IMR-90 (cell line): ENCODE measurements around the gene HEYL. TPM values are rescaled to one million over a fixed set of nuclear protein-coding genes. Genes with fewer than 3 reads are reported as not detected.

Experiments
- ATAC-seq: fragments of 200-7000 bp; cut with Tn5 transposase; 2 replicates; pipeline ENCODE4 v1.9.1; 2020; ENCODE audit warnings: low read depth, mild to moderate bottlenecking, moderate library complexity
- BruUV-seq: library from RNA; stranded (reverse); fragments of 400-500 nt; replicated peaks from 2 replicates; lab custom pipeline; 2021; lab: Mats Ljungman, UMichigan
- CTCF ChIA-PET: fragments of 300-600 bp; formaldehyde crosslinking; extraction: SDS; loops from one replicate; lab custom pipeline; 2021; ENCODE audit warnings: antibody characterized with exemption; lab: Yijun Ruan, JAX
- POLR2A ChIA-PET: fragments of 300-600 bp; sonication (Branson Sonifier 250); formaldehyde crosslinking; loops from one replicate; lab custom pipeline; 2022; ENCODE audit warnings: antibody characterized with exemption; ENCODE audit not compliant: unreplicated experiment; lab: Charles Lee
- DNase-seq: peaks from one replicate; pipeline ENCODE4 v3.0.0; 2013
- H2AFZ ChIP-seq: replicated peaks from 2 replicates; pipeline ENCODE3; 2013; ENCODE audit warnings: low read length, mild to moderate bottlenecking; ENCODE audit not compliant: poor library complexity
- H2AK5ac ChIP-seq: 2 replicates; pipeline ENCODE4 v1.6.1; 2013; ENCODE audit warnings: low read depth, low read length, inconsistent platforms
- H2AK9ac ChIP-seq: replicated peaks from 2 replicates; pipeline ENCODE3; 2013; ENCODE audit warnings: mild to moderate bottlenecking, low read depth, low read length, moderate library complexity; ENCODE audit not compliant: poor library complexity
- H2BK120ac ChIP-seq: 2 replicates; pipeline ENCODE4 v1.6.1; 2013; ENCODE audit warnings: low read depth, low read length, inconsistent platforms
- H2BK15ac ChIP-seq: 3 replicates; pipeline ENCODE4 v1.6.1; 2013; ENCODE audit warnings: low read depth, low read length, inconsistent platforms
- H2BK20ac ChIP-seq: 2 replicates; pipeline ENCODE4 v1.6.1; 2013; ENCODE audit warnings: low read depth, mild to moderate bottlenecking, inconsistent platforms, low read length, moderate library complexity
- H2BK5ac ChIP-seq: 2 replicates; pipeline ENCODE4 v1.6.1; 2013; ENCODE audit warnings: mild to moderate bottlenecking, low read depth, low read length, inconsistent platforms; ENCODE audit not compliant: poor library complexity, severe bottlenecking
- H3K14ac ChIP-seq: replicated peaks from 2 replicates; pipeline ENCODE4 v1.6.1; 2013; ENCODE audit warnings: low read depth, low read length, inconsistent platforms
- H3K18ac ChIP-seq: 2 replicates; pipeline ENCODE4 v1.6.1; 2013; ENCODE audit warnings: low read depth, low read length, control low read depth
- H3K23ac ChIP-seq: 2 replicates; pipeline ENCODE4 v1.6.1; 2013; ENCODE audit warnings: low read depth, low read length, inconsistent platforms
- H3K27ac ChIP-seq: 2 replicates; pipeline ENCODE4 v1.5.1; 2013; ENCODE audit warnings: mild to moderate bottlenecking, control low read depth, low read length; ENCODE audit not compliant: insufficient read depth
- H3K27me3 ChIP-seq: 2 replicates; pipeline ENCODE4 v1.6.1; 2013; ENCODE audit warnings: low read length; ENCODE audit not compliant: control insufficient read depth, insufficient read depth
- H3K36me3 ChIP-seq: 2 replicates; pipeline ENCODE4 v1.6.1; 2013; ENCODE audit warnings: low read length, mixed read lengths; ENCODE audit not compliant: control insufficient read depth, insufficient read depth
- H3K4ac ChIP-seq: 2 replicates; pipeline ENCODE4 v1.6.1; 2013; ENCODE audit warnings: low read depth, low read length, inconsistent platforms
- H3K4me1 ChIP-seq: 2 replicates; pipeline ENCODE4 v1.6.1; 2013; ENCODE audit warnings: low read length, mixed read lengths; ENCODE audit not compliant: control insufficient read depth, insufficient read depth
- H3K4me2 ChIP-seq: 2 replicates; pipeline ENCODE4 v1.6.1; 2013; ENCODE audit warnings: low read depth, mild to moderate bottlenecking, control low read depth, low read length, moderate library complexity
- H3K4me3 ChIP-seq: 2 replicates; pipeline ENCODE4 v1.5.1; 2013; ENCODE audit warnings: low read depth, mild to moderate bottlenecking, control low read depth, low read length, moderate library complexity; ENCODE audit not compliant: insufficient read depth
- H3K56ac ChIP-seq: 2 replicates; pipeline ENCODE4 v1.6.1; 2013; ENCODE audit warnings: low read length, inconsistent platforms; ENCODE audit not compliant: insufficient read depth; ENCODE audit errors: extremely low read depth
- H3K79me1 ChIP-seq, 2 experiments: 2 replicates each; pipeline ENCODE4 v1.6.1; 2013; ENCODE audit warnings: low read length in 2 of 2, inconsistent platforms in 1 of 2, low read depth in 1 of 2
- H3K9ac ChIP-seq: 2 replicates; pipeline ENCODE4 v1.6.1; 2013; ENCODE audit warnings: low read depth, low read length, control low read depth
- H3K9me1 ChIP-seq: 2 replicates; pipeline ENCODE4 v1.6.1; 2013; ENCODE audit warnings: low read length, inconsistent platforms; ENCODE audit not compliant: insufficient read depth
- H3K9me3 ChIP-seq: 2 replicates; pipeline ENCODE4 v1.6.1; 2013; ENCODE audit warnings: low read length; ENCODE audit not compliant: control insufficient read depth, insufficient read depth
- H4K20me1 ChIP-seq: 2 replicates; pipeline ENCODE4 v1.6.1; 2013; ENCODE audit warnings: low read length, inconsistent platforms; ENCODE audit not compliant: insufficient read depth
- H4K5ac ChIP-seq: 2 replicates; pipeline ENCODE4 v1.6.1; 2013; ENCODE audit warnings: mild to moderate bottlenecking, low read depth, low read length, control low read depth
- H4K8ac ChIP-seq, 2 experiments: 2 replicates each; pipeline ENCODE4 v1.6.1; 2013; ENCODE audit warnings: low read depth in 2 of 2, low read length in 2 of 2, control low read depth in 1 of 2, inconsistent platforms in 1 of 2
- H4K91ac ChIP-seq: 2 replicates; pipeline ENCODE4 v1.6.1; 2013; ENCODE audit warnings: low read depth, low read length, inconsistent platforms; ENCODE audit not compliant: insufficient read depth
- NFE2L2 ChIP-seq: fragments of 150-350 bp; IDR thresholded peaks from 2 replicates; pipeline ENCODE4 v1.6.1; 2016; ENCODE audit warnings: low read depth, mild to moderate bottlenecking, low read length
- RAD21 ChIP-seq: IDR thresholded peaks from 2 replicates; pipeline ENCODE4 v1.6.1; 2012; ENCODE audit warnings: low read length, improper control_type of control experiment
- RFX5 ChIP-seq: IDR thresholded peaks from 2 replicates; pipeline ENCODE4 v1.8.0; 2012; ENCODE audit warnings: low read depth, mild to moderate bottlenecking, low read length, moderate library complexity
- SMC3 ChIP-seq: fragments of 150-350 bp; IDR thresholded peaks from 2 replicates; pipeline ENCODE4 v1.6.1; 2016; ENCODE audit warnings: low read depth, mild to moderate bottlenecking, antibody characterized with exemption, low read length, moderate library complexity
- WGBS, 2 experiments: methylation state at CpG; one replicate each; pipeline versions ENCODE4 v1.1.5 to v1.1.7; 2013; ENCODE audit warnings: missing lambda C conversion rate in 2 of 2; ENCODE audit not compliant: insufficient read length in 1 of 2; ENCODE audit errors: extremely low coverage in 2 of 2; 5-methylcytosine and 5-hydroxymethylcytosine counted together
- dilution Hi-C: fragments of 300-500 bp; cut with HindIII; formaldehyde crosslinking; loops from one replicate; pipeline ENCODE4 v1.14.3; 2018; ENCODE audit warnings: low sequenced_read_pairs; ENCODE audit not compliant: unreplicated experiment
- in situ Hi-C: fragments of 300-500 bp; cut with MboI; formaldehyde crosslinking; loops from 3 replicates; pipeline ENCODE4 v1.14.3; 2019; ENCODE audit warnings: low sequenced_read_pairs, inconsistent platforms, mixed read lengths
- intact Hi-C: fragments of 100-400 bp; cut with micrococcal nuclease; formaldehyde crosslinking; loops from 2 replicates; pipeline ENCODE4 v1.10.0; 2022
- polyA plus RNA-seq, 3 experiments: library from polyadenylated mRNA; depleted of rRNA; stranded (reverse); fragments of >200 nt; gene quantifications; 2 replicates each; pipeline ENCODE4 v1.2.3, GENCODE V29; 2012; ENCODE audit warnings: low replicate concordance in 1 of 3
- total RNA-seq: library from RNA; depleted of rRNA; stranded (reverse); fragments of >200 nt; gene quantifications from 2 replicates; pipeline ENCODE4 v1.2.3, GENCODE V29; 2012

The HEYL gene
- total and polyA plus RNA-seq, 2 of the 4 experiments (the other 2 are of a cell fraction) = 0.02 TPM; not detected in 1

DNA sequence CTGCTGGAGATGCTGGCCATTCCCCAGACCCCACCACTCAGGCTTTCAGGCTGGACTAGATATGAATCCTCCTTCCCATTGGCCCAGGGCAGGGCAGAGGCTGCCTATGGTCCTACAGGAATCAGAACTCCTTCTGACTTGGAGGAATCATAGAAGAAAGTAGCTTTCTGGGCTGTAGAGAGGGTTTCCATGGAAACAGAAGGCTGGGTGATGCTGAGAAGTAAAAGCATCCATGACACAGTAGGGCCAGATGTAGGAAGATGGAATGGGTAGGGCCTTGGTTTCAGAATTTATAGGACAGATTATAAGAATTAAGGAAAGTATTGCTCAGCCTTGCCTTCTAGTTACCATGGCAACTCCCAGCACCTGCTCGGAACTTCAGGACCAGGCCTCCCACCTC, 23.4 kb upstream of the HEYL start:
- POLR2A ChIA-PET = no interaction called here
- Histone ChIP-seq H2AK9ac (no peak overlapping the region), H4K91ac (no peak overlapping the region), H3K18ac (no peak overlapping the region), H3K4me1 (peaks cover 1% of the 10 kb centered on the region; the same call in 1 of the 2 replicates), H3K56ac (no peak overlapping the region), H2AFZ (no peak overlapping the region), H3K4me2 (no peak overlapping the region), H3K9ac (no peak overlapping the region), H4K20me1 (no peaks in the 10 kb centered on the region), H3K4me3 (no peak overlapping the region), H2AK5ac (no peak overlapping the region), H4K5ac (no peak overlapping the region), H3K79me1 (no peaks in the 10 kb centered on the region), H3K9me3 (no peaks in the 10 kb centered on the region), H3K23ac (no peak overlapping the region), H3K4ac (no peak overlapping the region), H3K27me3 (peaks cover 76% of the 10 kb centered on the region), H3K9me1 (no peaks in the 10 kb centered on the region; the same call in 1 of the 2 replicates), H2BK5ac (no peak overlapping the region), H4K8ac (no peak overlapping the region), H3K14ac (no peak overlapping the region), H3K36me3 (no peaks in the 10 kb centered on the region), H2BK120ac (no peak overlapping the region), H2BK15ac (no peak overlapping the region), H3K27ac (no peak overlapping the region), H2BK20ac (no peak overlapping the region)
- TF ChIP-seq NFE2L2 (no peak), RAD21 (no peak), SMC3 (no peak), RFX5 (no peak)
- dilution Hi-C loops (no loop called here), intact Hi-C loops (no loop called here), in situ Hi-C loops (no loop called here)
- CTCF ChIA-PET = no interaction called here
- BruUV-seq = no TSS peak
- no peak for DNase-seq
- no CpG with 5 or more reads among the region's 1 CpG for WGBS, 2 experiments
- no peak for ATAC-seq
